RWPE1 (cell line): ENCODE measurements around the gene KCTD5.
A peak's percentile ranks its signal among the peaks of the same experiment; 100 is the strongest.

ENCODE experiments used
- CTCF ChIA-PET: fragments of 350-600 bp; sonication (Branson Sonifier 250); formaldehyde crosslinking; extraction: SDS; loops from one replicate; lab custom pipeline; 2021; lab: Yijun Ruan, JAX
- POLR2A ChIA-PET: fragments of 400-600 bp; formaldehyde crosslinking; extraction: SDS; loops from one replicate; lab custom pipeline; 2020; ENCODE audit warnings: antibody characterized with exemption; ENCODE audit not compliant: low non-redundant PET; lab: Yijun Ruan, JAX
- DNase-seq: peaks from one replicate; pipeline ENCODE4 v3.0.0; 2012; ENCODE audit warnings: low spot score
- H3K27ac ChIP-seq: fragments of 450-650 bp; 2 replicates; pipeline ENCODE4 v1.5.1; 2017
- TF ChIP-seq, protein P1 (sequence below): fragments of 450-650 bp; conservative IDR thresholded peaks from 2 replicates; pipeline ENCODE4 v1.5.1; 2017; ENCODE audit warnings: low read depth, mild to moderate bottlenecking

The KCTD5 gene

DNA sequence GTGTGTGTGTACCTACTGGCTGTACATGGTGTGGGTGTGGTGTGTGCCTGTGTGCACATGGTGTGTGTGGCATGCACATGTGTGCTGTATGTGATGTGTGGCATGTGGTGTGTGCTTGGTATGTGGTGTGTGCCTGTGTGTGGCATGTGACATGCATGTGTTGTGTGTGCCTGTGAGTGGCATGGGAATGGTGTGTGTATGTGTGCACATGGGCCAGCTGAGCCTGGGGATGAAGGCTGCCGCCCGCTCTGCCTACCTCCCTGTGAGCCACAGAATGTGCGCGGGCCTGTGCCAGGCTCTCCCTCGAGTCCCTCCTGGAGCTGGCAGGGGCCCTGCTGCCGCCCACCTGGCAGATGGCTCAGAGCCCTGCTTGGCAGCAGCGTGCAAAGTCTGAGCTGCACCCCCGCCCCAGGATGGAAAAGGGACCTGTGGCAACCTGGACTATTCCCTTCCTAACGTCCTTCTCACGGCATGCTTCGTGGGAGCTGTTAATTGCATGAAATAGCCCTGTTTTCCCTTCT lies 28.4 kb downstream of the KCTD5 start:
- DNase-seq: no peak
- ChIA-PET POLR2A (no interaction called here), CTCF (no interaction called here)
- TF ChIP-seq, protein P1, sequence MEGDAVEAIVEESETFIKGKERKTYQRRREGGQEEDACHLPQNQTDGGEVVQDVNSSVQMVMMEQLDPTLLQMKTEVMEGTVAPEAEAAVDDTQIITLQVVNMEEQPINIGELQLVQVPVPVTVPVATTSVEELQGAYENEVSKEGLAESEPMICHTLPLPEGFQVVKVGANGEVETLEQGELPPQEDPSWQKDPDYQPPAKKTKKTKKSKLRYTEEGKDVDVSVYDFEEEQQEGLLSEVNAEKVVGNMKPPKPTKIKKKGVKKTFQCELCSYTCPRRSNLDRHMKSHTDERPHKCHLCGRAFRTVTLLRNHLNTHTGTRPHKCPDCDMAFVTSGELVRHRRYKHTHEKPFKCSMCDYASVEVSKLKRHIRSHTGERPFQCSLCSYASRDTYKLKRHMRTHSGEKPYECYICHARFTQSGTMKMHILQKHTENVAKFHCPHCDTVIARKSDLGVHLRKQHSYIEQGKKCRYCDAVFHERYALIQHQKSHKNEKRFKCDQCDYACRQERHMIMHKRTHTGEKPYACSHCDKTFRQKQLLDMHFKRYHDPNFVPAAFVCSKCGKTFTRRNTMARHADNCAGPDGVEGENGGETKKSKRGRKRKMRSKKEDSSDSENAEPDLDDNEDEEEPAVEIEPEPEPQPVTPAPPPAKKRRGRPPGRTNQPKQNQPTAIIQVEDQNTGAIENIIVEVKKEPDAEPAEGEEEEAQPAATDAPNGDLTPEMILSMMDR: no peak
- peak overlapping the region; percentile 43 for H3K27ac ChIP-seq

GRCh38 chr16:2711370-2712062 lies 29.2 kb downstream of the KCTD5 start:
- POLR2A ChIA-PET: no interaction called here
- CTCF ChIA-PET: no interaction called here
- peak overlapping the region; percentile 43 for H3K27ac ChIP-seq
- no peak for DNase-seq
- TF ChIP-seq, protein P1: no peak

GRCh38 chr16:2712063-2712441 lies 29.7 kb downstream of the KCTD5 start:
- CTCF ChIA-PET: no interaction called here
- DNase-seq: no peak

DNA sequence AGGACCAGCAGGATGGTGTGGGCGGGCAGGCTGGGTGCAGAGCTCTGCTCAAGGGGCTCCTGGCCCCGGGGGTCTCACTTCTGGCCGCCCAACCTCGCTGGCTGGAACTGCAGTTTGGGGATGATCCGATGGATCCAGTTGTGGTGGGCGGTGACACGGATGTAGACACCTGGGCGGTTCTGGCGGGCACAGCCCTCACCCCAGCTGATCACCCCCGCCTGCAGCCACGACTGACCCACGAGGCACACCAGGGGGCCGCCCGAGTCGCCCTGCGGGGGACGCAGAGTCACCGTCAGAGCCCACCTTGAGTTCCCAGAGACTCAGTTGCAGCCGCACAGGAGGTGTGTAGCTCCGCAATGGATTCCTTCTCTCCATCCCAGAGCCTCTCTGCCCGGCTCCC lies 30.2 kb downstream of the KCTD5 start:
- ChIA-PET POLR2A (no interaction called here), CTCF (no interaction called here)
- no peak overlapping the region for H3K27ac ChIP-seq
- no peak for DNase-seq
- TF ChIP-seq, protein P1: no peak

More at GRCh38 chr16:2712063-2712441, 29.7 kb downstream of the KCTD5 start:
- H3K27ac ChIP-seq: no peak overlapping the region
- POLR2A ChIA-PET: no interaction called here
- TF ChIP-seq, protein P1: no peak

- TF ChIP-seq, protein P1: no peak
- DNase-seq: no peak
- H3K27ac ChIP-seq: no peak overlapping the region
- CTCF ChIA-PET: no interaction called here
- POLR2A ChIA-PET: no interaction called here
Measured at GRCh38 chr16:2713523-2713922, 31.2 kb downstream of the KCTD5 start.

DNA sequence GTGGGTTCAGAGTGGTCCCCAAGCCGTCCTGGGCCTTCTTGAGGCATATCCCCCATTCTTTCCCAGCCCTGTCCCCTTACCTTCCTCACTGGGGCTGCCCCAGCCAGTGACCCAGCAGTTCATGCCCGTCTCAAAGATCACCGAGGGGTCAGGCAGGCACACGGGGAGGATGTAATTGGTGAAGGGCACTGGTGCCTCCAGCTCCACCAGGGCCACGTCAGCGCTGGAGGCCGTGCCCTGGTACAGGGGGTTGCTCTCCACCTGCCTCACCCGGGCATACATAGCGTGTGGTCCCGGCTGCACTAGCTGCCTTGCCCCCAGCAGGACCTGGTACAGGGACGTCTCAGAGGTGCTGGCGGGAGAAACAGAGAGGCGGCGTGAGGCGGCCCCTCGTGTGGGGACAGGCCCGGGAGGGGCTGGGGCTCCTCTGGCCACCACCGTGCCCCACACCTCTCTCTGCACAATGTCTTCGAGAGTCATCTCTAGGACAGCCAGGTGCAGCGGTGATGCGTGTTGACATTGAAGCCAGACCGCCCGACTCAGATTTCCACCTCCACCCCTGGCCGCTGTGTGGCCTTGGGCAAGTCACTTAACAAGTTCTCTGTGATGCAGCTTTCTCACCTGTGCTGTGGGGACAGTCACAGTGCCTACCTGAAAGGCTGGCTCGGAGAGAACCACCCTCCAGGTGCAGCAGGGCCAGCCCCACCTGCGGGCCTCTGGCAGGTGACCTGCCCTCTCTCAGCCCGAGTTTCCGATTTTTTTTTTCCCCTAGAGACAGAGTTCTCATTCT lies 31.9 kb downstream of the KCTD5 start:
- ChIA-PET CTCF (no interaction called here), POLR2A (no interaction called here)
- no peak for DNase-seq
- no peak overlapping the region for H3K27ac ChIP-seq
- TF ChIP-seq, protein P1: no peak
